Mesenchymal stem cell (in vitro differentiated cells and primary cell): ENCODE results near the gene SERPINH1.

Source experiments
- DNase-seq: peaks from one replicate; pipeline ENCODE4 v3.0.0-alpha.2; 2013
- H2AFZ ChIP-seq: one replicate; pipeline ENCODE4 v1.6.1; 2013; ENCODE audit warnings: low read depth, mild to moderate bottlenecking, control low read depth, inconsistent platforms, low read length, moderate library complexity
- H2AK5ac ChIP-seq: 2 replicates; pipeline ENCODE4 v1.6.1; 2013; ENCODE audit warnings: low read length, moderate library complexity, mild to moderate bottlenecking, inconsistent platforms; ENCODE audit not compliant: severe bottlenecking
- H2BK120ac ChIP-seq: one replicate; pipeline ENCODE4 v1.6.1; 2013; ENCODE audit warnings: low read depth, mild to moderate bottlenecking, inconsistent platforms, low read length, moderate library complexity
- H2BK12ac ChIP-seq, 2 experiments: one replicate each; pipeline ENCODE4 v1.6.1; 2013; ENCODE audit warnings: inconsistent platforms in 2 of 2, low read length in 2 of 2, mild to moderate bottlenecking in 2 of 2, moderate library complexity in 2 of 2, control low read depth in 1 of 2
- H2BK15ac ChIP-seq: one replicate; pipeline ENCODE4 v1.6.1; 2013; ENCODE audit warnings: mild to moderate bottlenecking, low read depth, inconsistent platforms; ENCODE audit not compliant: poor library complexity, severe bottlenecking
- H2BK5ac ChIP-seq: 2 replicates; pipeline ENCODE4 v1.6.1; 2013; ENCODE audit warnings: low read depth, mild to moderate bottlenecking, low read length, control low read depth, inconsistent platforms; ENCODE audit not compliant: poor library complexity, severe bottlenecking
- H3K14ac ChIP-seq, 2 experiments: one replicate each; pipeline ENCODE4 v1.6.1; 2013; ENCODE audit warnings: inconsistent platforms in 2 of 2, low read length in 2 of 2, control low read depth in 1 of 2, mild to moderate bottlenecking in 1 of 2, moderate library complexity in 1 of 2
- H3K18ac ChIP-seq, 2 experiments: one replicate each; pipeline ENCODE4 v1.6.1; 2013; ENCODE audit warnings: inconsistent platforms in 2 of 2, low read length in 2 of 2, control low read depth in 1 of 2, low read depth in 1 of 2, mild to moderate bottlenecking in 1 of 2
- H3K23ac ChIP-seq, 2 experiments: one replicate each; pipeline ENCODE4 v1.6.1; 2013; ENCODE audit warnings: inconsistent platforms in 2 of 2, low read length in 2 of 2, mild to moderate bottlenecking in 2 of 2, moderate library complexity in 2 of 2, control low read depth in 1 of 2
- H3K27ac ChIP-seq: 2 replicates; pipeline ENCODE4 v1.5.1; 2013; ENCODE audit warnings: mild to moderate bottlenecking, moderate library complexity, low read length, control low read depth, inconsistent platforms; ENCODE audit not compliant: poor library complexity, severe bottlenecking
- H3K27me3 ChIP-seq, 2 experiments: 2 replicates each; pipeline versions ENCODE4 v1.6.1 to v1.7.0; 2013; ENCODE audit warnings: low read length in 2 of 2, mild to moderate bottlenecking in 2 of 2, moderate library complexity in 2 of 2, control low read depth in 1 of 2, inconsistent platforms in 1 of 2; ENCODE audit not compliant: control insufficient read depth in 1 of 2, insufficient read depth in 1 of 2
- H3K36me3 ChIP-seq, 2 experiments: 2 replicates each; pipeline versions ENCODE4 v1.6.1 to v1.7.0; 2013; ENCODE audit warnings: low read length in 2 of 2, control low read depth in 1 of 2, inconsistent platforms in 1 of 2, low read depth in 1 of 2, mild to moderate bottlenecking in 1 of 2; ENCODE audit not compliant: insufficient read depth in 2 of 2, control insufficient read depth in 1 of 2
- H3K4ac ChIP-seq, 2 experiments: one replicate each; pipeline ENCODE4 v1.6.1; 2013; ENCODE audit warnings: inconsistent platforms in 2 of 2, low read length in 2 of 2, mild to moderate bottlenecking in 2 of 2, moderate library complexity in 2 of 2, control low read depth in 1 of 2, low read depth in 1 of 2
- H3K4me1 ChIP-seq: 2 replicates; pipeline ENCODE4 v1.6.1; 2013; ENCODE audit warnings: low read depth, low read length, control low read depth; ENCODE audit not compliant: control insufficient read depth, insufficient read depth
- H3K4me2 ChIP-seq: 2 replicates; pipeline ENCODE4 v1.6.1; 2013; ENCODE audit warnings: low read length, mild to moderate bottlenecking, inconsistent platforms; ENCODE audit not compliant: poor library complexity, severe bottlenecking
- H3K4me3 ChIP-seq, 2 experiments: 2 replicates each; pipeline versions ENCODE4 v1.5.1 to v1.7.0; 2013; ENCODE audit warnings: low read length in 2 of 2, mild to moderate bottlenecking in 2 of 2, control low read depth in 1 of 2, low read depth in 1 of 2; ENCODE audit not compliant: insufficient read depth in 1 of 2
- H3K79me1 ChIP-seq: replicated peaks from 2 replicates; pipeline ENCODE4 v1.6.1; 2013; ENCODE audit warnings: mild to moderate bottlenecking, control low read depth, low read length, inconsistent platforms; ENCODE audit not compliant: poor library complexity, severe bottlenecking
- H3K9ac ChIP-seq: 2 replicates; pipeline ENCODE4 v1.7.0; 2013; ENCODE audit warnings: mild to moderate bottlenecking, low read length, moderate library complexity
- H3K9me3 ChIP-seq: 2 replicates; pipeline ENCODE4 v1.7.0; 2013; ENCODE audit warnings: mild to moderate bottlenecking, low read length; ENCODE audit not compliant: control insufficient read depth
- H4K8ac ChIP-seq: one replicate; pipeline ENCODE4 v1.6.1; 2013; ENCODE audit warnings: inconsistent platforms, mild to moderate bottlenecking, low read length, moderate library complexity
- H4K91ac ChIP-seq: one replicate; pipeline ENCODE4 v1.6.1; 2013; ENCODE audit warnings: mild to moderate bottlenecking, low read length, inconsistent platforms
- WGBS: methylation state at CpG from one replicate; pipeline ENCODE4 v1.1.7; 2013; ENCODE audit warnings: mixed read lengths; 5-methylcytosine and 5-hydroxymethylcytosine counted together

Gene SERPINH1

GRCh38 chr11:75553889-75554257, 8.2 kb upstream of the SERPINH1 start:
- Histone ChIP-seq H3K36me3 (no peaks in the 10 kb centered on the region), H3K23ac (no peak overlapping the region), H2BK5ac (no peak overlapping the region), H2BK12ac (peak overlapping the region; percentile 2 to 46), H3K14ac (no peak overlapping the region), H4K8ac (no peak overlapping the region), H2BK15ac (no peak overlapping the region), H3K27me3 (no peaks in the 10 kb centered on the region), H2BK120ac (peak overlapping the region; percentile 46), H3K9me3 (no peaks in the 10 kb centered on the region), H3K9ac (peak overlapping the region; percentile 38), H3K18ac (peak overlapping the region; percentile 1 to 58), H4K91ac (no peak overlapping the region), H3K4me1 (peaks cover 30% of the 10 kb centered on the region), H3K4ac (peak overlapping the region in 1 of 2 experiments; percentile 22), H2AK5ac (no peak overlapping the region), H3K79me1 (no peaks in the 10 kb centered on the region), H3K4me2 (no peak overlapping the region), H3K27ac (no peak overlapping the region), H3K4me3 (no peak overlapping the region), H2AFZ (no peak overlapping the region)
- WGBS: no CpG with 5 or more reads among the region's 1 CpG
- DNase-seq: peak; percentile 18

- H3K9me3 ChIP-seq: no peaks in the 10 kb centered on the region
- H3K79me1 ChIP-seq: no peaks in the 10 kb centered on the region
- H2BK15ac ChIP-seq: peak overlapping the region; percentile 98
- H3K4me1 ChIP-seq: peaks cover 34% of the 10 kb centered on the region
- H3K36me3 ChIP-seq: no peaks in the 10 kb centered on the region
- H4K91ac ChIP-seq: peak overlapping the region; percentile 99
- H3K4ac ChIP-seq: peak overlapping the region; percentile 82 to 98
- H3K27ac ChIP-seq: peak overlapping the region; percentile 35
- H3K18ac ChIP-seq: peak overlapping the region; percentile 82 to 97
- H2BK120ac ChIP-seq: peak overlapping the region; percentile 88
- no peak overlapping the region for H2BK5ac ChIP-seq
- peak; percentile 100 for DNase-seq
- peak overlapping the region in 1 of 2 experiments; percentile 49 for H3K4me3 ChIP-seq
- H3K14ac ChIP-seq: peak overlapping the region in 1 of 2 experiments; percentile 8
- peak overlapping the region in 1 of 2 experiments; percentile 10 for H3K23ac ChIP-seq
- H3K4me2 ChIP-seq: no peak overlapping the region
- H3K9ac ChIP-seq: peak overlapping the region; percentile 81
- peak overlapping the region; percentile 69 for H2AK5ac ChIP-seq
- 34% methylated on average over 21 of the region's 21 CpGs for WGBS
- H3K27me3 ChIP-seq: no peaks in the 10 kb centered on the region
- peak overlapping the region; percentile 86 to 100 for H2BK12ac ChIP-seq
- peak overlapping the region; percentile 99 for H4K8ac ChIP-seq
- H2AFZ ChIP-seq: no peak overlapping the region
Observed at GRCh38 chr11:75554258-75555022, 7.6 kb upstream of the SERPINH1 start.

DNA sequence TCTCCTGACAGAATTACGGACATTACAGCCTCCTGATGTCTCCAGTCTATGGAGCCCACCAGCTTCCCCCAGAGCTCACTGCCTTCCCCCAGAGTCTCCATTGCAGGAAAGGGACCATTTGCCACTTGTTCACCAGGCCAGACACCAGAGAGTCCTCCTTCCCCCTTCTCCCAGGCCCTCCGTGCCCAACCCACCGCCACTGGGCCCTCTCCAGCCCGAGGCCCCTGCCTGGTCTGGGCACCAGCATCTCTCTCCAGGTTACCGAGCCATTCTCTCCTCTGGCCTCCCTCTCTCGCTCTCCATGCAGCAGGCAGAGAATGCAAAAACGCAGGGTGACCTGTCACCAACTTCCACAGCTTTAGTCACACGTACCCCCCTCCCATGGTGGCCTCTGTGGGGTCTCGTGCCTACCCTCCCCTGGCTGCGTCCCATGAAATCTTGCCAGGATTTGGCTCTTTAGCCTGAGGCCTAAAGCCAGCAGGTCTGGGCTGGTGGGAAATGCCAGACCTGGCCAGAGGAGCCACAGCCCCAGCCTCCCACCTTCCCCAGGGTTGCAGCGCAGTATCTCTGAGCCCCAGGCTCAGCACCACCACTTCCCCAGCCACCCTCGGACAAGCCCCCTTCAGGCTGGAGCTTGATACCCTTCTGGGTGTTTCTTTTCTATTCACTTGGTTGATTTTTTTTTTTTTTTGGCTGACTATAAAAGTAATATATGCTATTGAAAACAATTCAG, 6.8 kb upstream of the SERPINH1 start:
- H3K23ac ChIP-seq: peak overlapping the region in 1 of 2 experiments; percentile 53
- no peaks in the 10 kb centered on the region for H3K36me3 ChIP-seq
- no peak overlapping the region for H3K14ac ChIP-seq
- peak; percentile 10 for DNase-seq
- H2BK120ac ChIP-seq: peak overlapping the region; percentile 88
- H2AK5ac ChIP-seq: peak overlapping the region; percentile 70
- H3K9ac ChIP-seq: peak overlapping the region; percentile 81
- peak overlapping the region; percentile 86 to 100 for H2BK12ac ChIP-seq
- WGBS: 91% methylated on average over 10 of the region's 12 CpGs
- no peaks in the 10 kb centered on the region for H3K79me1 ChIP-seq
- peak overlapping the region in 1 of 2 experiments; percentile 49 for H3K4me3 ChIP-seq
- H2BK15ac ChIP-seq: peak overlapping the region; percentile 98
- H3K4me2 ChIP-seq: no peak overlapping the region
- peak overlapping the region; percentile 99 for H4K8ac ChIP-seq
- no peak overlapping the region for H2AFZ ChIP-seq
- peak overlapping the region; percentile 82 to 98 for H3K4ac ChIP-seq
- H3K27me3 ChIP-seq: no peaks in the 10 kb centered on the region
- H3K27ac ChIP-seq: peak overlapping the region; percentile 35
- H3K9me3 ChIP-seq: no peaks in the 10 kb centered on the region
- no peak overlapping the region for H2BK5ac ChIP-seq
- H3K4me1 ChIP-seq: peaks cover 35% of the 10 kb centered on the region
- peak overlapping the region; percentile 82 to 97 for H3K18ac ChIP-seq
- H4K91ac ChIP-seq: peak overlapping the region; percentile 99

DNA sequence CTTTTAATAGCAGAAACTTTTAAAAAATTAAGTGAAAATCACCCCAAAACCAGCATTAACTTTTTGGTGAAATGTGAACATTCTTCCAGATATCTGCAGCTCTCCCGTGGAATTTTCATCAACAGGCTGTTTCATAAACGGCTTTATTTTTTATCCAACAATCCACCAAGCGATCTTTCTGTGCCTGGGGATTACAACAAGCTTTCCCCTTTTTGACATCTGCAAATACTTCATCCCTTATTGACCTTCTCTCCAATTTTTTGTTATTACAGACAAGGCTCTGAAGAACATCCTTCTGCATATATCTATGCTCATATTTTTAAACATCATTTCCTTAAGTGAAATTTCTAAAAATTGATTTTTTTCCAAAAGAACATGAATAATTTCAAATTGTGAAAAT, 5.8 kb upstream of the SERPINH1 start:
- Histone ChIP-seq H3K4me3 (no peak overlapping the region), H2BK12ac (no peak overlapping the region), H3K79me1 (no peaks in the 10 kb centered on the region), H3K18ac (no peak overlapping the region), H3K9me3 (no peaks in the 10 kb centered on the region), H2BK120ac (no peak overlapping the region), H4K91ac (no peak overlapping the region), H3K14ac (no peak overlapping the region), H3K27me3 (no peaks in the 10 kb centered on the region), H2BK15ac (no peak overlapping the region), H2BK5ac (no peak overlapping the region), H3K4ac (no peak overlapping the region), H3K36me3 (no peaks in the 10 kb centered on the region), H3K9ac (peak overlapping the region; percentile 21), H3K23ac (no peak overlapping the region), H2AFZ (no peak overlapping the region), H2AK5ac (no peak overlapping the region), H4K8ac (no peak overlapping the region), H3K27ac (no peak overlapping the region), H3K4me2 (no peak overlapping the region), H3K4me1 (peaks cover 36% of the 10 kb centered on the region)
- no peak for DNase-seq
- WGBS: 98% methylated on average over 3 of the region's 3 CpGs
